NB4 (cell line): ENCODE measurements around the gene CTAG1B.

Experiments used
- MYC ChIP-seq: IDR thresholded peaks from 2 replicates; pipeline ENCODE4 v1.6.1; 2011; ENCODE audit warnings: low read depth, low read length
- POLR2A ChIP-seq: IDR thresholded peaks from 2 replicates; pipeline ENCODE4 v1.6.1; 2011; ENCODE audit warnings: mild to moderate bottlenecking; ENCODE audit not compliant: insufficient read length; ENCODE audit errors: extremely low read depth
- TF ChIP-seq, protein P1 (sequence below): IDR thresholded peaks from one replicate; pipeline ENCODE4 v1.5.1; 2012; ENCODE audit warnings: low read depth, low read length

DNA sequence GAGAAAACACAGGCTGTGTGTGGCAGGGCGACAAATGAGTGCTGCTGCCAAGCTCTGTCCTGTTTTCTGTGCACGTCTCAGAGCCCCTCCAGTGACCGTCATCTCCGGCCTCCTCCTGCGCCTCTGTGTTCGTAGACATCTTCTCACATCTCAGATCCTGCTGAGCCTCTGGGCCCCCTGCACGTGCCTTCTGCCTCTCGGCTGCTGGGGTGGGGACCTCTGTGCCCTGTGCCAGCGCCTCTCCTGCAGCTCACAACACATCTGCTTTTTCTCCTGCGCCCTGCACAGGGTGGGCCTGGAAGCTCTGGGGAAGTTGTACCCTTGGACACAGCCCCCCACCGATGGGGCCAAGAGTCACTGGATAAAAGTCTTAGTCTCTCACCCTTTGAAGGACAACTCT is 36.7 kb upstream of the CTAG1B start:
- TF ChIP-seq POLR2A (no peak), MYC (no peak)
- TF ChIP-seq, protein P1, sequence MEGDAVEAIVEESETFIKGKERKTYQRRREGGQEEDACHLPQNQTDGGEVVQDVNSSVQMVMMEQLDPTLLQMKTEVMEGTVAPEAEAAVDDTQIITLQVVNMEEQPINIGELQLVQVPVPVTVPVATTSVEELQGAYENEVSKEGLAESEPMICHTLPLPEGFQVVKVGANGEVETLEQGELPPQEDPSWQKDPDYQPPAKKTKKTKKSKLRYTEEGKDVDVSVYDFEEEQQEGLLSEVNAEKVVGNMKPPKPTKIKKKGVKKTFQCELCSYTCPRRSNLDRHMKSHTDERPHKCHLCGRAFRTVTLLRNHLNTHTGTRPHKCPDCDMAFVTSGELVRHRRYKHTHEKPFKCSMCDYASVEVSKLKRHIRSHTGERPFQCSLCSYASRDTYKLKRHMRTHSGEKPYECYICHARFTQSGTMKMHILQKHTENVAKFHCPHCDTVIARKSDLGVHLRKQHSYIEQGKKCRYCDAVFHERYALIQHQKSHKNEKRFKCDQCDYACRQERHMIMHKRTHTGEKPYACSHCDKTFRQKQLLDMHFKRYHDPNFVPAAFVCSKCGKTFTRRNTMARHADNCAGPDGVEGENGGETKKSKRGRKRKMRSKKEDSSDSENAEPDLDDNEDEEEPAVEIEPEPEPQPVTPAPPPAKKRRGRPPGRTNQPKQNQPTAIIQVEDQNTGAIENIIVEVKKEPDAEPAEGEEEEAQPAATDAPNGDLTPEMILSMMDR, result no peak
